ENCODE data around the gene PTOV1.

PTOV1 gene

DNA sequence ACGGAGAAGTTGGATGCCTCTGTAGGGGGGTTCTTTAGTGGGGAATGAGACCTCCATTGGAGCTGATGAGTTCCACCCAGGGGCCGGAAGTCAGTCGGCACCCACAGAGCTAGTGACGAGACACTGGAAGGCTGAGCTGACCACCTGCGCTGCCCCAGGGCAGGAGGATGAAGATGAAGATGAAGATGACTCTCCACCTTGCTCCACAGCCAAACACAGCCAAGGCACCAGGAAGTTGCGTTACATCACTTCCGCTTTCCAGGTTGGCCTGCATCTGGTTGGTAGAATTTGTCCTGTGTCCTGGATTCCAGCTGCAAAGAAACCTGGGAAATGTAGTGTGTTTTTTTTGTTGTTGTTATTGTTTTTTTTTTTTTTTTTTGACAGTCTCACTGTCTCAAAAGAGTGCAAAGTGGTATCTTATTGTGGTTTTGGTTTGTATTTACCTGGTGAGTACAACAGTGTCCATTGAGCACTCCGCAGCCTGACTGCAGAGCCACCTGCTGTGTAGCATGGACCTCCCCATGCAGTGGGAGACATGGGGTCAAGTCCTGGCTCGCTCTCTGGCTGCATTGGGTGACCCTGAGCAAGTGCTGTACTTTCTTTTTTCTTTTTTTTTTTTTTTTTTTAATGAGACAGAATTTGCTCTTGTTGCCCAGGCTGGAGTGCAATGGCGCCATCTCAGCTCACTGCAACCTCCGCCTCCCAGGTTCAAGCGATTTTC, 28.4 kb downstream of the PTOV1 start:
- DNase-seq (ENCODE audit: low read depth, low spot score) = no peak
- ChIA-PET POLR2A (no interaction called here), CTCF (interaction anchor here (1.1 kb wide), 1 partner anchor 11 kb away, joined by 4 read pairs; no protein-coding TSS in a partner anchor)
- TF ChIP-seq, protein P1, sequence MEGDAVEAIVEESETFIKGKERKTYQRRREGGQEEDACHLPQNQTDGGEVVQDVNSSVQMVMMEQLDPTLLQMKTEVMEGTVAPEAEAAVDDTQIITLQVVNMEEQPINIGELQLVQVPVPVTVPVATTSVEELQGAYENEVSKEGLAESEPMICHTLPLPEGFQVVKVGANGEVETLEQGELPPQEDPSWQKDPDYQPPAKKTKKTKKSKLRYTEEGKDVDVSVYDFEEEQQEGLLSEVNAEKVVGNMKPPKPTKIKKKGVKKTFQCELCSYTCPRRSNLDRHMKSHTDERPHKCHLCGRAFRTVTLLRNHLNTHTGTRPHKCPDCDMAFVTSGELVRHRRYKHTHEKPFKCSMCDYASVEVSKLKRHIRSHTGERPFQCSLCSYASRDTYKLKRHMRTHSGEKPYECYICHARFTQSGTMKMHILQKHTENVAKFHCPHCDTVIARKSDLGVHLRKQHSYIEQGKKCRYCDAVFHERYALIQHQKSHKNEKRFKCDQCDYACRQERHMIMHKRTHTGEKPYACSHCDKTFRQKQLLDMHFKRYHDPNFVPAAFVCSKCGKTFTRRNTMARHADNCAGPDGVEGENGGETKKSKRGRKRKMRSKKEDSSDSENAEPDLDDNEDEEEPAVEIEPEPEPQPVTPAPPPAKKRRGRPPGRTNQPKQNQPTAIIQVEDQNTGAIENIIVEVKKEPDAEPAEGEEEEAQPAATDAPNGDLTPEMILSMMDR (IDR thresholded peaks at IDR 0.05; ENCODE audit: insufficient read depth, low read length, missing control alignments) = no peak
- H3K4me3 ChIP-seq (ENCODE audit: low read depth, low read length) = no peak overlapping the region

DNA sequence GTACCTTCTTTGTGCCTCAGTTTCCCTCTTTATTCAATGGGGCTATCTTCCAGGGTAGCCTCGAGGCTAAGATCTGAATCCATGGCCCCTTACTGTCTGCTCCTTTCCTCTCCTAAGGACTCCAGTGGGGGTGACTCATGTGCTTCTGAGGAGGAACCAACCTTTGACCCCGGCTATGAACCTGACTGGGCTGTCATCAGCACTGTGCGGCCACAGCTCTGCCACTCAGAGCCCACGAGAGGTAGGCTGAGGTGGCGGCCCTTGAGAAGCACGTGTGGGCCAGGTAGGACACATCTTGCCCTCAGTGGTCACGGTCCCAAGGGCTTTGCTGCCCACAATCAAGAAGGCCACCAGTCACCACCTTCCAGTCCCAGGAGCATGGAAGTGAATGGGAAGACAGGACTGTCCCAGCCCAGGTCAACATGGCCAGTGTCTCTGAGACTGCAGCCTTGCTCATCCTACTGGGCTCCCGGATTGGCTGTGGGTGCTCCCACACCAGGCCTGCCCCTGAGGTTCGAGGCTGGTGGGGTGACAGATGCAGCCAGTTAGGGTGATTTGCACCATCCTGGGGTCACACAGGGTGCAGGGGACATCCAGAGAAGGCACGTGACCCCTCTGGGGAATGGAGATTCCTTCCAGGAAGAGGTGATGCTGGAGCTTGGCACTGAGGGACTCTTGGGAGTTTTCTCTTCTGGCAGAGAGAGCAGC, 29.4 kb downstream of the PTOV1 start:
- no peak overlapping the region for H3K4me3 ChIP-seq (ENCODE audit: low read depth, low read length)
- TF ChIP-seq, protein P1 (IDR thresholded peaks at IDR 0.05; ENCODE audit: insufficient read depth, low read length, missing control alignments) = no peak
- CTCF ChIA-PET = no interaction called here
- no peak for DNase-seq (ENCODE audit: low read depth, low spot score)
- POLR2A ChIA-PET = interaction anchor here (0.6 kb wide), 1 partner anchor 32 kb away, joined by 4 read pairs; no protein-coding TSS in a partner anchor

- H3K4me3 ChIP-seq (ENCODE audit: low read depth, low read length) = no peak overlapping the region
- ChIA-PET CTCF (interaction anchor here (0.7 to 1.9 kb wide), 3 partner anchors 9 to 46 kb away, joined by 3 to 6 read pairs (median 3); no protein-coding TSS in a partner anchor), POLR2A (interaction anchor here (0.6 to 0.8 kb wide), 2 partner anchors 13 to 31 kb away, joined by 3 to 4 read pairs; no protein-coding TSS in a partner anchor)
- DNase-seq (ENCODE audit: low read depth, low spot score) = no peak
- TF ChIP-seq, protein P1 (IDR thresholded peaks at IDR 0.05; ENCODE audit: insufficient read depth, low read length, missing control alignments) = no peak
Observed at GRCh38 chr19:49881186-49881585, 30.2 kb downstream of the PTOV1 start.

DNA sequence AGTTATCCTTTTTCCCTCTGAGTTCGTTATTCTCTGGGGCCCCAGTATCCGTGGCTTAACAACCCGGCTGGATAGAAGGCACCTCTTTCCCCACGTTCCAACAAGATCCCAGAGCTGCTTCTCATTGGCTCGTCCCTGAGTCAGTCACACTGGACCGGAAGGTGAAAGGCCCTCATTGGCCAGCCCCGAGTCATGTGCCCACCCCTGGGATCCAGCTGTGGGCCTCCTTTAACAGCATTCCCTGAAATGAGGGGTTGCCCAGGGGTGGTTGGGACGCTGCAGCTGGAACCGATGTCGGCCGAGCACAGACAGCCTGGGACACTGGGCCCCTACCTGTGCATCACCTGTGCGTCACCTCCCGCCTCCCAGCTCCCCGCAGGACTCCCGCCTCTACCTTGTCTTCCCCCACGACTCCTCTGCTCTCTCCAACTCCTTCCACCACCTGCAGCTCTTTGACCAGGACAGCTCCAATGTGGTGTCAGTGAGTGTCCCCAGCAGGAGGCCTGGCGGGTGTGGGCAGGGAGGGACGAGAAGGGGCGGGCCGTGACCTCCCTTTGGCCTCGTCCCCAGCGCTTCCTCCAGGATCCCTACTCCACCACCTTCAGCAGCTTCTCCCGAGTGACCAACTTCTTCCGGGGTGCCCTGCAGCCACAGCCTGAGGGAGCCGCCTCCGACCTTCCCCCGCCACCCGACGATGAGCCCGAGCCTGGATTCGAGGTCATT, 30.9 kb downstream of the PTOV1 start:
- CTCF ChIA-PET = interaction anchor here (0.7 to 1.9 kb wide), 4 partner anchors 9 to 46 kb away, joined by 3 to 6 read pairs (median 4); no protein-coding TSS in a partner anchor
- POLR2A ChIA-PET = interaction anchor here (0.8 kb wide), 1 partner anchor 14 kb away, joined by 3 read pairs; no protein-coding TSS in a partner anchor
- no peak overlapping the region for H3K4me3 ChIP-seq (ENCODE audit: low read depth, low read length)
- DNase-seq (ENCODE audit: low read depth, low spot score) = no peak
- TF ChIP-seq, protein P1 (IDR thresholded peaks at IDR 0.05; ENCODE audit: insufficient read depth, low read length, missing control alignments) = no peak

- POLR2A ChIA-PET = no interaction called here
- CTCF ChIA-PET = interaction anchor here (1.3 to 1.9 kb wide), 2 partner anchors 8 to 10 kb away, joined by 4 to 6 read pairs; no protein-coding TSS in a partner anchor
- no peak overlapping the region for H3K4me3 ChIP-seq (ENCODE audit: low read depth, low read length)
- TF ChIP-seq, protein P1 (IDR thresholded peaks at IDR 0.05; ENCODE audit: insufficient read depth, low read length, missing control alignments) = no peak
- no peak for DNase-seq (ENCODE audit: low read depth, low spot score)
Observed at GRCh38 chr19:49882643-49883042, 31.7 kb downstream of the PTOV1 start.

Data from AG04449 (cell line).